Measurements from ENCODE around the gene ZNF705A. TPM values are rescaled to one million over a fixed set of nuclear protein-coding genes. Genes with fewer than 3 reads are reported as not detected.
"Not testable (repeated sequence)": the region's sequence is repeated elsewhere in the genome, so short reads cannot be mapped to it uniquely, and the experiment has no call there.

ZNF705A gene
- total and polyA plus RNA-seq, 2 donors, result not detected

- Histone ChIP-seq H3K27ac (ENCODE audit: low read depth) (no peak overlapping the region), H3K4me1 (ENCODE audit: insufficient read depth) (no peaks in the 10 kb centered on the region), H3K4me3 (ENCODE audit: low read depth, low read length) (no peak overlapping the region), H3K36me3 (ENCODE audit: insufficient read depth) (no peaks in the 10 kb centered on the region)
- 81% methylated on average over 2 of the region's 2 CpGs for WGBS
- DNase-seq (ENCODE audit: extremely low spot score), result no peak
Measured at GRCh38 chr12:8156416-8156815, 399 bp upstream of the ZNF705A start.

- Histone ChIP-seq H3K36me3 (ENCODE audit: insufficient read depth) (no peaks in the 10 kb centered on the region), H3K4me3 (ENCODE audit: low read depth, low read length) (no peak overlapping the region), H3K4me1 (ENCODE audit: insufficient read depth) (no peaks in the 10 kb centered on the region), H3K27ac (ENCODE audit: low read depth) (no peak overlapping the region)
- no peak for DNase-seq (ENCODE audit: extremely low spot score)
Measured at GRCh38 chr12:8157484-8158198, 826 bp downstream of the ZNF705A start.

- H3K36me3 ChIP-seq (ENCODE audit: insufficient read depth); DNase-seq (ENCODE audit: extremely low spot score); H3K4me1 ChIP-seq (ENCODE audit: insufficient read depth); H3K4me3 ChIP-seq (ENCODE audit: low read depth, low read length); H3K27ac ChIP-seq (ENCODE audit: low read depth): not testable (repeated sequence)
- WGBS, result 91% methylated on average over 2 of the region's 2 CpGs
Measured at GRCh38 chr12:8172911-8173310, 16.1 kb downstream of the ZNF705A start.

- H3K27ac ChIP-seq (ENCODE audit: low read depth); DNase-seq (ENCODE audit: extremely low spot score); H3K4me1 ChIP-seq (ENCODE audit: insufficient read depth); H3K36me3 ChIP-seq (ENCODE audit: insufficient read depth): not testable (repeated sequence)
- under 1% methylated on average over 41 of the region's 43 CpGs for WGBS
- H3K4me3 ChIP-seq (ENCODE audit: low read depth, low read length), result peak overlapping the region; percentile 57
Measured at GRCh38 chr12:8179989-8180585, 23.3 kb downstream of the ZNF705A start.

- not testable (repeated sequence) for H3K4me3 ChIP-seq (ENCODE audit: low read depth, low read length); H3K36me3 ChIP-seq (ENCODE audit: insufficient read depth); H3K4me1 ChIP-seq (ENCODE audit: insufficient read depth); H3K27ac ChIP-seq (ENCODE audit: low read depth); DNase-seq (ENCODE audit: extremely low spot score)
Measured at GRCh38 chr12:8181271-8181670, 24.5 kb downstream of the ZNF705A start.

- H3K27ac ChIP-seq (ENCODE audit: low read depth); H3K36me3 ChIP-seq (ENCODE audit: insufficient read depth): not testable (repeated sequence)
Measured at GRCh38 chr12:8182923-8183322, 26.1 kb downstream of the ZNF705A start.

GRCh38 chr12:8183346-8183745 lies 26.5 kb downstream of the ZNF705A start:
- DNase-seq (ENCODE audit: extremely low spot score); H3K4me3 ChIP-seq (ENCODE audit: low read depth, low read length); H3K4me1 ChIP-seq (ENCODE audit: insufficient read depth); H3K27ac ChIP-seq (ENCODE audit: low read depth); H3K36me3 ChIP-seq (ENCODE audit: insufficient read depth): not testable (repeated sequence)
- 96% methylated on average over 22 of the region's 23 CpGs for WGBS

More at GRCh38 chr12:8182923-8183322, 26.1 kb downstream of the ZNF705A start:
- H3K4me1 ChIP-seq (ENCODE audit: insufficient read depth); H3K4me3 ChIP-seq (ENCODE audit: low read depth, low read length); DNase-seq (ENCODE audit: extremely low spot score): not testable (repeated sequence)
- 97% methylated on average over 7 of the region's 7 CpGs for WGBS

GRCh38 chr12:8184206-8184605 lies 27.4 kb downstream of the ZNF705A start:
- not testable (repeated sequence) for DNase-seq (ENCODE audit: extremely low spot score); H3K27ac ChIP-seq (ENCODE audit: low read depth); H3K4me1 ChIP-seq (ENCODE audit: insufficient read depth); H3K4me3 ChIP-seq (ENCODE audit: low read depth, low read length); H3K36me3 ChIP-seq (ENCODE audit: insufficient read depth)
- WGBS, result 94% methylated on average over 13 of the region's 28 CpGs

- not testable (repeated sequence) for DNase-seq (ENCODE audit: extremely low spot score); H3K4me3 ChIP-seq (ENCODE audit: low read depth, low read length); H3K27ac ChIP-seq (ENCODE audit: low read depth); H3K36me3 ChIP-seq (ENCODE audit: insufficient read depth); H3K4me1 ChIP-seq (ENCODE audit: insufficient read depth)
- 88% methylated on average over 2 of the region's 2 CpGs for WGBS
Measured at GRCh38 chr12:8188088-8188487, 31.3 kb downstream of the ZNF705A start.

GRCh38 chr12:8197685-8198308 lies 41.0 kb downstream of the ZNF705A start:
- 96% methylated on average over 1 of the region's 1 CpG for WGBS

GRCh38 chr12:8218711-8219382 lies 62.0 kb downstream of the ZNF705A start:
- DNase-seq (ENCODE audit: extremely low spot score); H3K36me3 ChIP-seq (ENCODE audit: insufficient read depth); H3K4me3 ChIP-seq (ENCODE audit: low read depth, low read length); H3K27ac ChIP-seq (ENCODE audit: low read depth); H3K4me1 ChIP-seq (ENCODE audit: insufficient read depth): not testable (repeated sequence)
- 84% methylated on average over 26 of the region's 26 CpGs for WGBS

More at GRCh38 chr12:8197685-8198308, 41.0 kb downstream of the ZNF705A start:
- H3K4me3 ChIP-seq (ENCODE audit: low read depth, low read length); H3K4me1 ChIP-seq (ENCODE audit: insufficient read depth); DNase-seq (ENCODE audit: extremely low spot score); H3K36me3 ChIP-seq (ENCODE audit: insufficient read depth); H3K27ac ChIP-seq (ENCODE audit: low read depth): not testable (repeated sequence)

GRCh38 chr12:8221375-8221774 lies 64.6 kb downstream of the ZNF705A start:
- not testable (repeated sequence) for DNase-seq (ENCODE audit: extremely low spot score)
- 89% methylated on average over 21 of the region's 21 CpGs for WGBS

GRCh38 chr12:8221844-8222243 lies 65.0 kb downstream of the ZNF705A start:
- not testable (repeated sequence) for H3K36me3 ChIP-seq (ENCODE audit: insufficient read depth); H3K4me3 ChIP-seq (ENCODE audit: low read depth, low read length); H3K4me1 ChIP-seq (ENCODE audit: insufficient read depth); DNase-seq (ENCODE audit: extremely low spot score); H3K27ac ChIP-seq (ENCODE audit: low read depth)
- 93% methylated on average over 21 of the region's 21 CpGs for WGBS

More at GRCh38 chr12:8221375-8221774, 64.6 kb downstream of the ZNF705A start:
- H3K4me1 ChIP-seq (ENCODE audit: insufficient read depth); H3K27ac ChIP-seq (ENCODE audit: low read depth); H3K4me3 ChIP-seq (ENCODE audit: low read depth, low read length); H3K36me3 ChIP-seq (ENCODE audit: insufficient read depth): not testable (repeated sequence)

- not testable (repeated sequence) for H3K4me3 ChIP-seq (ENCODE audit: low read depth, low read length); H3K36me3 ChIP-seq (ENCODE audit: insufficient read depth); H3K4me1 ChIP-seq (ENCODE audit: insufficient read depth); DNase-seq (ENCODE audit: extremely low spot score); H3K27ac ChIP-seq (ENCODE audit: low read depth)
- 91% methylated on average over 16 of the region's 16 CpGs for WGBS
Measured at GRCh38 chr12:8222303-8222702, 65.5 kb downstream of the ZNF705A start.

Data from urinary bladder (tissue), 4 donors.